Adrenal gland (tissue), 5 donors: Measurements from ENCODE around the gene GABARAP.

Source experiments
- POLR2A ChIP-seq, 2 donors: fragments of 450-650 bp; IDR thresholded peaks; one replicate each; pipeline ENCODE4 v1.6.1; 2017; ENCODE audit warnings: antibody characterized with exemption in 2 of 2, mild to moderate bottlenecking in 2 of 2, moderate library complexity in 1 of 2
- TF ChIP-seq, protein P1 (sequence below), 6 experiments: fragments of 450-650 bp in 4 of 6; fragments of 200-600 bp in 2 of 6; sonication (generic) in 1 of 6; IDR thresholded peaks; 1 replicate in 5 of 6; 2 replicates in 1 of 6; pipeline versions ENCODE4 v1.5.1 to v1.8.0; 2016 to 2021; ENCODE audit warnings: antibody characterized with exemption in 6 of 6, mild to moderate bottlenecking in 2 of 6, moderate library complexity in 1 of 6
- donor health status: DM: no; HTN: no; CAD: no.

DNA sequence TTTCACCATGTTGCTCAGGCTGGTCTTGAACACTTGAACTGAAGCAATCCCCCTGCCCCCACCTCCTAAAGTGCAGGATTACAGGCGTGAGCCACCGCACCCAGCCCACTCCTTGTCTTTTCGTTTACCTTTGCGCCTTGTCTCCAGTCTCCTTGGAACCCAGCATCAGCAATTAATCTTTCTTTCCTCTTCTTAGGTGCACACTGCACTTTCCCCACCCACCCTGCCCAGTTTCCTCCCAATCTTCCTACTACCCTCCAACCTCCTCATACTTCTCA is 21.5 kb upstream of the GABARAP start:
- TF ChIP-seq, protein P1, sequence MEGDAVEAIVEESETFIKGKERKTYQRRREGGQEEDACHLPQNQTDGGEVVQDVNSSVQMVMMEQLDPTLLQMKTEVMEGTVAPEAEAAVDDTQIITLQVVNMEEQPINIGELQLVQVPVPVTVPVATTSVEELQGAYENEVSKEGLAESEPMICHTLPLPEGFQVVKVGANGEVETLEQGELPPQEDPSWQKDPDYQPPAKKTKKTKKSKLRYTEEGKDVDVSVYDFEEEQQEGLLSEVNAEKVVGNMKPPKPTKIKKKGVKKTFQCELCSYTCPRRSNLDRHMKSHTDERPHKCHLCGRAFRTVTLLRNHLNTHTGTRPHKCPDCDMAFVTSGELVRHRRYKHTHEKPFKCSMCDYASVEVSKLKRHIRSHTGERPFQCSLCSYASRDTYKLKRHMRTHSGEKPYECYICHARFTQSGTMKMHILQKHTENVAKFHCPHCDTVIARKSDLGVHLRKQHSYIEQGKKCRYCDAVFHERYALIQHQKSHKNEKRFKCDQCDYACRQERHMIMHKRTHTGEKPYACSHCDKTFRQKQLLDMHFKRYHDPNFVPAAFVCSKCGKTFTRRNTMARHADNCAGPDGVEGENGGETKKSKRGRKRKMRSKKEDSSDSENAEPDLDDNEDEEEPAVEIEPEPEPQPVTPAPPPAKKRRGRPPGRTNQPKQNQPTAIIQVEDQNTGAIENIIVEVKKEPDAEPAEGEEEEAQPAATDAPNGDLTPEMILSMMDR (IDR thresholded peaks at IDR 0.05), result no peak
- no peak for TF ChIP-seq POLR2A (IDR thresholded peaks at IDR 0.05)
